NCI-H187 (cell line): ENCODE data around the gene SH3PXD2B.
A peak's percentile ranks its signal among the peaks of the same experiment; 100 is the strongest.

ENCODE experiments used
- DNase-seq, 2 experiments: peaks; one replicate each; lab custom pipeline; 2025; lab: John Stamatoyannopoulos, UW

SH3PXD2B gene

GRCh38 chr5:172453206-172453985 is 929 bp downstream of the SH3PXD2B start:
- DNase-seq: no peak

- DNase-seq: no peak
Observed at GRCh38 chr5:172452398-172453205, 1.7 kb downstream of the SH3PXD2B start.

GRCh38 chr5:172451771-172452197 is 2.5 kb downstream of the SH3PXD2B start:
- DNase-seq: no peak

- no peak for DNase-seq
Observed at GRCh38 chr5:172450861-172451695, 3.2 kb downstream of the SH3PXD2B start.

GRCh38 chr5:172450453-172450852 is 3.9 kb downstream of the SH3PXD2B start:
- no peak for DNase-seq

- no peak for DNase-seq
Observed at GRCh38 chr5:172448999-172449398, 5.3 kb downstream of the SH3PXD2B start.

GRCh38 chr5:172447646-172448365 is 6.5 kb downstream of the SH3PXD2B start:
- DNase-seq: no peak

- DNase-seq: no peak
Observed at GRCh38 chr5:172446336-172447051, 7.8 kb downstream of the SH3PXD2B start.

GRCh38 chr5:172445866-172446265 is 8.5 kb downstream of the SH3PXD2B start:
- DNase-seq: no peak

- no peak for DNase-seq
Observed at GRCh38 chr5:172444626-172445365, 9.5 kb downstream of the SH3PXD2B start.

GRCh38 chr5:172444110-172444510 is 10.2 kb downstream of the SH3PXD2B start:
- no peak for DNase-seq

- no peak for DNase-seq
Observed at GRCh38 chr5:172443441-172444109, 10.8 kb downstream of the SH3PXD2B start.

GRCh38 chr5:172442592-172442991 is 11.7 kb downstream of the SH3PXD2B start:
- no peak for DNase-seq

GRCh38 chr5:172441262-172441751 is 13.0 kb downstream of the SH3PXD2B start:
- no peak for DNase-seq

GRCh38 chr5:172440486-172440885 is 13.8 kb downstream of the SH3PXD2B start:
- DNase-seq: no peak

- DNase-seq: no peak
Observed at GRCh38 chr5:172439785-172440477, 14.4 kb downstream of the SH3PXD2B start.

GRCh38 chr5:172438319-172438668 is 16.0 kb downstream of the SH3PXD2B start:
- DNase-seq: no peak

GRCh38 chr5:172437445-172438318 is 16.6 kb downstream of the SH3PXD2B start:
- peak; percentile 67 to 82 for DNase-seq
